ENCODE results near the gene MAB21L3. TPM values are rescaled to one million over a fixed set of nuclear protein-coding genes. Genes with fewer than 3 reads are reported as not detected.

MAB21L3 gene
- not detected in 2 replicates for total RNA-seq
- long read RNA-seq = 0 reads

GRCh38 chr1:116110567-116111523, at the start of gene MAB21L3:
Gene MAB21L3, plus strand, starts transcription at chr1:116111399. Its CDS starts 1,217 bp downstream, at chr1:116112616.
- Mint-ChIP-seq H3K27ac (ENCODE audit: unreplicated experiment) (no peak within 1 kb of the TSS), H3K4me3 (ENCODE audit: unreplicated experiment) (no peak within 1 kb of the TSS), H3K9me3 (ENCODE audit: unreplicated experiment) (no peaks in the 10 kb centered on the region), H3K36me3 (ENCODE audit: unreplicated experiment) (no peaks in the 10 kb centered on the region), H3K4me1 (ENCODE audit: unreplicated experiment) (peaks cover 3% of the 10 kb centered on the region), H3K27me3 (ENCODE audit: unreplicated experiment) (peaks cover 24% of the 10 kb centered on the region)
- DNase-seq (ENCODE audit: extremely low spot score, unreplicated experiment) = no peak
- TF ChIP-seq CTCF (IDR thresholded peaks at IDR 0.05) = no peak

- Mint-ChIP-seq H3K4me1 (ENCODE audit: unreplicated experiment) (peaks cover 8% of the 10 kb centered on the region), H3K27me3 (ENCODE audit: unreplicated experiment) (no peaks in the 10 kb centered on the region), H3K27ac (ENCODE audit: unreplicated experiment) (no peak overlapping the region), H3K4me3 (ENCODE audit: unreplicated experiment) (no peak overlapping the region), H3K9me3 (ENCODE audit: unreplicated experiment) (peaks cover 20% of the 10 kb centered on the region), H3K36me3 (ENCODE audit: unreplicated experiment) (peaks cover 11% of the 10 kb centered on the region)
- TF ChIP-seq CTCF (IDR thresholded peaks at IDR 0.05) = no peak
- no peak for DNase-seq (ENCODE audit: extremely low spot score, unreplicated experiment)
Measured at GRCh38 chr1:116062201-116062600, 49.0 kb upstream of the MAB21L3 start.

DNA sequence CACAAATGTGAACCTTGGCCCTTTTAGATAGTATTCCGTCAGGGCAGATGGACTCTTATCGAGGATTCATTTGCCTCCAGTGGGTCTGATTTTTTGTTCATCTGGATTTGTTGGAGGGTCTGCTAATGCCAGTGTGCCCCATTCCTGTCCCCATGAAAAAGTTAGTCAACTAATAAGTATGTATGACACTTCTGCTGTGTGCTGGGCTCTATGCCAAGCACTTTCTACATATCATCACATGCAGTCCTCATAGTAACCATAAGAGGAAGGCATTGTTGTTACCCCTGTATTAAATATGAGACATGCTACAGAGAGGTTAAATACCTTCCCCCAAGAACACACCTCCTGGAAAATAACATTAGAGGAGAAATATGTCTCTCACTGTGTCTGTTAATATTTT, 46.6 kb upstream of the MAB21L3 start:
- peaks cover 14% of the 10 kb centered on the region for H3K36me3 Mint-ChIP-seq (ENCODE audit: unreplicated experiment)
- H3K9me3 Mint-ChIP-seq (ENCODE audit: unreplicated experiment) = peaks cover 4% of the 10 kb centered on the region
- DNase-seq (ENCODE audit: extremely low spot score, unreplicated experiment) = no peak
- H3K4me1 Mint-ChIP-seq (ENCODE audit: unreplicated experiment) = peaks cover 21% of the 10 kb centered on the region
- H3K4me3 Mint-ChIP-seq (ENCODE audit: unreplicated experiment) = no peak overlapping the region
- H3K27me3 Mint-ChIP-seq (ENCODE audit: unreplicated experiment) = no peaks in the 10 kb centered on the region
- no peak for TF ChIP-seq CTCF (IDR thresholded peaks at IDR 0.05)
- peak overlapping the region; percentile 16 for H3K27ac Mint-ChIP-seq (ENCODE audit: unreplicated experiment)

DNA sequence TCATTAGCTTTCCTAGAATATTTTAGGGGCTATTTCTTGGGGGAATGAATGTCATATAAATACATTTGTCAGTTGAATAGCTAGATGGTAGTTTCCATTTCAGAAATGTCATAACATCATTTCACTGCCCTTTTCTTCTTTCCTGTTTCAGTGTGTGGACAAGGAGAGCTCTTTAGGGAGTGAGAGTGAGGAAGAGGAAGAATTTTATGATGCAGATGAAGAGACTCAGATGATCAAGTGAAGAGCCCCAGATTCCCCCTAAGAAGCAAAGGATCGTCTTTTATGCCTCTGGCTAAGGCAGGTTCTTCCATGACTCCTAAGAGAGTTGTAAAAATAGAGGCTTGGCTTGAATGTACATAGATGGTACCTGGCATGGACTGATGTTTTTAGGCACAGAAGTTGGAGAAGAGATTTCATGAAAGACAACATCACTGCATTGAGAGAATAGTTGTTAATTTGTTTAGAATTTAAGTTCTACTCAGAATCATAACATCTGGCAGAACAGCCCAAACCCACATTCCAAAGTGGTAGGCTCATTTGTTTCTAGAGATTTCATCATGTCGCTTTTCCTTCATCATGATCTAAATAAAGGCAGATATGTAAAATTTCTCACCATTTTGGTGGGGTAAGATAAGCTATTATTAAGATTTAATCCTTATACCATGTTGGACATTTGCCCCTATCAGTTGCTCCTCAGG, 44.2 kb upstream of the MAB21L3 start:
- peaks cover 21% of the 10 kb centered on the region for H3K4me1 Mint-ChIP-seq (ENCODE audit: unreplicated experiment)
- TF ChIP-seq CTCF (IDR thresholded peaks at IDR 0.05) = no peak
- H3K36me3 Mint-ChIP-seq (ENCODE audit: unreplicated experiment) = peaks cover 15% of the 10 kb centered on the region
- H3K27ac Mint-ChIP-seq (ENCODE audit: unreplicated experiment) = peak overlapping the region; percentile 94
- H3K27me3 Mint-ChIP-seq (ENCODE audit: unreplicated experiment) = no peaks in the 10 kb centered on the region
- H3K4me3 Mint-ChIP-seq (ENCODE audit: unreplicated experiment) = no peak overlapping the region
- no peak for DNase-seq (ENCODE audit: extremely low spot score, unreplicated experiment)
- H3K9me3 Mint-ChIP-seq (ENCODE audit: unreplicated experiment) = no peaks in the 10 kb centered on the region

DNA sequence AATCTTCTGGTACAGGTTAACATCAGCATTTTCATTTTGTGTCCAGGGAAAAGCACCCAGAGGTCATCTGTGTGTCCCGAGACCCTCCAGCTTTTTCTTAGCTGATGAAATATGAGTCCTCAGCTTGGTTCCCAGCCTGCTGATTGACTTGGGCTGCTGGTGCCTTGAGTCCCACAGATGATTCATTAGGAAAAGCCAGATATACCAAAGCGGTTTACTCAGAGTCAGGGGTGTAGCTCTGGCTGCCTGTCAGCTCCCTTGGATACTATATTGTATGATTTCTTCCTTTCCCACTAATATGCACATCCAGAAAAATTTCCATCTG, 43.7 kb upstream of the MAB21L3 start:
- no peak for TF ChIP-seq CTCF (IDR thresholded peaks at IDR 0.05)
- H3K27ac Mint-ChIP-seq (ENCODE audit: unreplicated experiment) = peak overlapping the region; percentile 94
- H3K9me3 Mint-ChIP-seq (ENCODE audit: unreplicated experiment) = no peaks in the 10 kb centered on the region
- peaks cover 15% of the 10 kb centered on the region for H3K36me3 Mint-ChIP-seq (ENCODE audit: unreplicated experiment)
- DNase-seq (ENCODE audit: extremely low spot score, unreplicated experiment) = no peak
- peaks cover 21% of the 10 kb centered on the region for H3K4me1 Mint-ChIP-seq (ENCODE audit: unreplicated experiment)
- H3K27me3 Mint-ChIP-seq (ENCODE audit: unreplicated experiment) = no peaks in the 10 kb centered on the region
- H3K4me3 Mint-ChIP-seq (ENCODE audit: unreplicated experiment) = no peak overlapping the region

Data from osteocyte (in vitro differentiated cells).